H9 (cell line): ENCODE results near the gene PER2. TPM values are rescaled to one million over a fixed set of nuclear protein-coding genes. Genes with fewer than 3 reads are reported as not detected.

Experiments used
- DNase-seq: peaks from one replicate; pipeline ENCODE4 v3.0.0-alpha.2; 2017
- H2AFZ ChIP-seq: one replicate; pipeline ENCODE4 v1.6.1; 2013; ENCODE audit warnings: mild to moderate bottlenecking, low read length, control low read depth, moderate library complexity
- H2AK5ac ChIP-seq: 2 replicates; pipeline ENCODE4 v1.6.1; 2013; ENCODE audit warnings: low read length, control low read depth, mixed read lengths; ENCODE audit not compliant: insufficient read length
- H2BK120ac ChIP-seq: one replicate; pipeline ENCODE4 v1.6.1; 2013; ENCODE audit warnings: low read depth, mild to moderate bottlenecking, low read length, control low read depth, inconsistent platforms; ENCODE audit not compliant: poor library complexity, severe bottlenecking
- H2BK12ac ChIP-seq: 2 replicates; pipeline ENCODE4 v1.6.1; 2013; ENCODE audit warnings: low read length, control low read depth, mixed read lengths, low read depth; ENCODE audit not compliant: insufficient read length
- H2BK15ac ChIP-seq: 2 replicates; pipeline ENCODE4 v1.6.1; 2013; ENCODE audit warnings: low read depth, low read length, control low read depth
- H2BK20ac ChIP-seq: one replicate; pipeline ENCODE4 v1.6.1; 2013; ENCODE audit warnings: low read depth, mild to moderate bottlenecking, low read length, control low read depth, inconsistent platforms; ENCODE audit not compliant: poor library complexity, severe bottlenecking
- H2BK5ac ChIP-seq: 2 replicates; pipeline ENCODE4 v1.6.1; 2013; ENCODE audit warnings: low read length, control low read depth, mixed read lengths; ENCODE audit not compliant: insufficient read length
- H3K14ac ChIP-seq: 2 replicates; pipeline ENCODE4 v1.6.1; 2013; ENCODE audit warnings: low read length, control low read depth; ENCODE audit not compliant: insufficient read depth
- H3K18ac ChIP-seq: 2 replicates; pipeline ENCODE4 v1.6.1; 2013; ENCODE audit warnings: low read depth, mild to moderate bottlenecking, mixed read lengths, low read length, control low read depth; ENCODE audit not compliant: insufficient read length
- H3K23ac ChIP-seq: 2 replicates; pipeline ENCODE4 v1.6.1; 2013; ENCODE audit warnings: low read length, control low read depth, mixed read lengths, low read depth; ENCODE audit not compliant: insufficient read length
- H3K23me2 ChIP-seq: 2 replicates; pipeline ENCODE4 v1.6.1; 2013; ENCODE audit warnings: low read depth, mild to moderate bottlenecking, mixed read lengths, low read length, control low read depth; ENCODE audit not compliant: insufficient read length, poor library complexity, severe bottlenecking
- H3K27ac ChIP-seq: 2 replicates; pipeline ENCODE4 v1.5.1; 2013; ENCODE audit warnings: low read length, control low read depth, mixed read lengths, low read depth; ENCODE audit not compliant: insufficient read length
- H3K27me3 ChIP-seq: 2 replicates; pipeline ENCODE4 v1.6.1; 2013; ENCODE audit warnings: low read length, control low read depth, inconsistent platforms; ENCODE audit not compliant: insufficient read depth
- H3K4ac ChIP-seq: 2 replicates; pipeline ENCODE4 v1.6.1; 2013; ENCODE audit warnings: low read depth, mild to moderate bottlenecking, control low read depth, inconsistent platforms, low read length, moderate library complexity
- H3K4me1 ChIP-seq: 2 replicates; pipeline ENCODE4 v1.6.1; 2013; ENCODE audit warnings: low read length, control low read depth, inconsistent platforms; ENCODE audit not compliant: insufficient read depth
- H3K4me2 ChIP-seq: 2 replicates; pipeline ENCODE4 v1.6.1; 2013; ENCODE audit warnings: low read length, control low read depth, mixed read lengths; ENCODE audit not compliant: insufficient read length, insufficient read depth
- H3K56ac ChIP-seq: 2 replicates; pipeline ENCODE4 v1.6.1; 2013; ENCODE audit warnings: low read depth, mild to moderate bottlenecking, mixed read lengths, low read length, control low read depth; ENCODE audit not compliant: insufficient read length
- H3K79me1 ChIP-seq: 2 replicates; pipeline ENCODE4 v1.6.1; 2013; ENCODE audit warnings: low read depth, mild to moderate bottlenecking, moderate library complexity, low read length, control low read depth, inconsistent platforms; ENCODE audit not compliant: insufficient read depth, poor library complexity, severe bottlenecking
- H3K79me2 ChIP-seq: 2 replicates; pipeline ENCODE4 v1.6.1; 2013; ENCODE audit warnings: low read length, control low read depth, inconsistent platforms; ENCODE audit not compliant: insufficient read depth
- H3K9ac ChIP-seq: 2 replicates; pipeline ENCODE4 v1.6.1; 2013; ENCODE audit warnings: low read length, control low read depth, mixed read lengths; ENCODE audit not compliant: insufficient read length; ENCODE audit errors: extremely low read depth
- H3K9me3 ChIP-seq: one replicate; pipeline ENCODE4 v1.6.1; 2013; ENCODE audit warnings: low read depth, low read length, inconsistent platforms; ENCODE audit not compliant: control insufficient read depth
- H3T11ph ChIP-seq: one replicate; pipeline ENCODE4 v1.6.1; 2013; ENCODE audit warnings: mild to moderate bottlenecking, low read length, control low read depth, inconsistent platforms
- H4K20me1 ChIP-seq: one replicate; pipeline ENCODE4 v1.6.1; 2013; ENCODE audit not compliant: control insufficient read depth, insufficient read length, insufficient read depth
- H4K5ac ChIP-seq: 2 replicates; pipeline ENCODE4 v1.6.1; 2013; ENCODE audit warnings: low read depth, mild to moderate bottlenecking, mixed read lengths, low read length, control low read depth; ENCODE audit not compliant: insufficient read length
- H4K8ac ChIP-seq: replicated peaks from 2 replicates; pipeline ENCODE4 v1.6.1; 2013; ENCODE audit warnings: low read length, control low read depth, mixed read lengths, low read depth; ENCODE audit not compliant: insufficient read length
- H4K91ac ChIP-seq: 2 replicates; pipeline ENCODE4 v1.6.1; 2013; ENCODE audit warnings: low read depth, mild to moderate bottlenecking, moderate library complexity, mixed read lengths, low read length, control low read depth; ENCODE audit not compliant: insufficient read length
- H3K27ac Mint-ChIP-seq, 3 experiments: 2 replicates in 2 of 3; 3 replicates in 1 of 3; pipeline ENCODE4 v1.8.0; 2020 to 2021; ENCODE audit warnings: mixed read lengths in 3 of 3, mild to moderate bottlenecking in 1 of 3, moderate library complexity in 1 of 3
- H3K27me3 Mint-ChIP-seq: 2 replicates; pipeline ENCODE4 v1.8.0; 2021; ENCODE audit warnings: low read depth, mild to moderate bottlenecking, moderate library complexity, mixed read lengths
- H3K36me3 Mint-ChIP-seq, 3 experiments: 2 replicates in 2 of 3; 3 replicates in 1 of 3; pipeline ENCODE4 v1.8.0; 2020 to 2021; ENCODE audit warnings: low read depth in 3 of 3, mixed read lengths in 3 of 3; ENCODE audit not compliant: insufficient read depth in 1 of 3
- H3K4me1 Mint-ChIP-seq, 2 experiments: 2 replicates each; pipeline ENCODE4 v1.8.0; 2020; ENCODE audit warnings: mixed read lengths in 2 of 2
- H3K4me3 Mint-ChIP-seq, 2 experiments: 2 replicates in 1 of 2; 3 replicates in 1 of 2; pipeline ENCODE4 v1.8.0; 2020 to 2021; ENCODE audit warnings: mild to moderate bottlenecking in 2 of 2, mixed read lengths in 2 of 2, moderate library complexity in 1 of 2
- H3K9me3 Mint-ChIP-seq, 2 experiments: 2 replicates in 1 of 2; 3 replicates in 1 of 2; pipeline ENCODE4 v1.8.0; 2020; ENCODE audit warnings: mild to moderate bottlenecking in 2 of 2, mixed read lengths in 2 of 2, moderate library complexity in 1 of 2
- CTCF ChIP-seq: fragments of 200-600 bp; sonication (generic); conservative IDR thresholded peaks from 3 replicates; pipeline ENCODE4 v1.8.0; 2021; ENCODE audit warnings: antibody characterized with exemption, mild to moderate bottlenecking
- WGBS: extraction: QIAGEN DNeasy Blood & Tissue Kit; methylation state at CpG from one replicate; pipeline ENCODE4 v1.1.7; 2013; ENCODE audit warnings: missing lambda C conversion rate, low lambda C conversion rate, mixed read lengths; ENCODE audit not compliant: insufficient read length; ENCODE audit errors: extremely low coverage; 5-methylcytosine and 5-hydroxymethylcytosine counted together
- total RNA-seq: library from RNA; stranded (reverse); gene quantifications from 2 replicates; pipeline ENCODE4 v1.2.1, GENCODE V29; 2021

The PER2 gene
- total RNA-seq, 1 experiment from 2014 or later: 12.9 TPM

GRCh38 chr2:238240757-238241711, 47.4 kb downstream of the PER2 start:
- Histone ChIP-seq H2AFZ (no peak overlapping the region), H2BK15ac (no peak overlapping the region), H3K23me2 (peaks cover 4% of the 10 kb centered on the region), H3K27ac (no peak overlapping the region), H3K23ac (no peak overlapping the region), H4K5ac (no peak overlapping the region), H3K18ac (peak overlapping the region; percentile 65), H3K4ac (no peak overlapping the region), H2BK120ac (no peak overlapping the region), H4K91ac (no peak overlapping the region), H2BK20ac (no peak overlapping the region), H3K4me1 (peaks cover 3% of the 10 kb centered on the region; the same call in 1 of the 2 replicates), H3K9ac (no peak overlapping the region), H4K20me1 (no peaks in the 10 kb centered on the region), H3K9me3 (no peaks in the 10 kb centered on the region), H2BK12ac (no peak overlapping the region), H3K79me1 (no peaks in the 10 kb centered on the region), H2BK5ac (no peak overlapping the region), H3K27me3 (peaks cover 11% of the 10 kb centered on the region; the same call in 1 of the 2 replicates), H3K79me2 (no peaks in the 10 kb centered on the region; the same call in 1 of the 2 replicates), H3K4me2 (peak overlapping the region; percentile 22), H3K14ac (peak overlapping the region; percentile 62; the same call in 1 of the 2 replicates), H2AK5ac (no peak overlapping the region), H4K8ac (no peak overlapping the region), H3K56ac (no peak overlapping the region), H3T11ph (no peak overlapping the region)
- H3K27me3 Mint-ChIP-seq: peaks cover 43% of the 10 kb centered on the region
- TF ChIP-seq CTCF: no peak
- peaks cover 7 to 14% (median 11%) of the 10 kb centered on the region in 3 experiments for H3K36me3 Mint-ChIP-seq
- no CpG with 5 or more reads among the region's 71 CpGs for WGBS
- H3K9me3 Mint-ChIP-seq: peaks cover 2 to 3% of the 10 kb centered on the region in 2 experiments; a peak in 3 of 5 replicates
- DNase-seq: peak; percentile 91
- H3K4me3 Mint-ChIP-seq: peak overlapping the region; percentile 50 to 75
- H3K4me1 Mint-ChIP-seq: peaks cover 12 to 18% of the 10 kb centered on the region in 2 experiments
- H3K27ac Mint-ChIP-seq: no peak overlapping the region
